HL-60 (cell line): ENCODE data around the gene STUM.

ENCODE experiments used
- POLR2AphosphoS5 ChIP-seq: IDR thresholded peaks from 2 replicates; pipeline ENCODE4 v1.6.1; 2012; ENCODE audit warnings: low read depth
- TF ChIP-seq, protein P1 (sequence below): IDR thresholded peaks from one replicate; pipeline ENCODE4 v1.5.1; 2011; ENCODE audit warnings: low read length, control low read depth, inconsistent platforms; ENCODE audit not compliant: insufficient read depth

DNA sequence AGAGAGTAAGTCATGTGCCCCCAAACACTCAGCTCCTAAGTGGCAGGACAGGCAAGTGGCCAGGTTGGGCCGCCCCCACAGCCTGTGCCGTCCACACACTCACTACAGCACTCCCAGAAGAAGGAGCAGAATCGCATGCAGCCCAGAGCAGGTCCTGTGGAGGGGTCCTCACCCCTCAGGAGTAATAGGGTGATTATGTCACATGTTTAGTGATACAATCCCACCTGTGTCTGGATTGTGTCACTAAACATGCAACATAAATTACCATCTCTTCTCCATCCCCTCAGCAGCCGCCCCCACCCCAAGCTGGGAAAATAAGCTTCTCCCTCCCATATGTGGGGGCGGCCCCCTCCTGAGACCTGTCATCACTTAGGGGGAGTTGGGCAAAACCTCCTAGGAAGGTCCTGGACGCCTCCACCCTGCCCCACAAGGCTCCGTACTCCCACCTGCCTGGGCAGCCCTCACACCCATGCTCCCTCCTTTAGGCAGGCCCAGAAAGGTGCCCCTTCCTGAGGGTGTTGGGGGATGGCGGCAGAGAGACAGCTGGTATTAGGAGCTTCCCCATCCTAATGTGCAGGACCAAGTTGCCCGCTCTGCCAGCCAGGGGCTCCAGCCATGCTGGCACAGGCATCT lies 56.9 kb downstream of the STUM start:
- no peak for TF ChIP-seq POLR2AphosphoS5
- TF ChIP-seq, protein P1, sequence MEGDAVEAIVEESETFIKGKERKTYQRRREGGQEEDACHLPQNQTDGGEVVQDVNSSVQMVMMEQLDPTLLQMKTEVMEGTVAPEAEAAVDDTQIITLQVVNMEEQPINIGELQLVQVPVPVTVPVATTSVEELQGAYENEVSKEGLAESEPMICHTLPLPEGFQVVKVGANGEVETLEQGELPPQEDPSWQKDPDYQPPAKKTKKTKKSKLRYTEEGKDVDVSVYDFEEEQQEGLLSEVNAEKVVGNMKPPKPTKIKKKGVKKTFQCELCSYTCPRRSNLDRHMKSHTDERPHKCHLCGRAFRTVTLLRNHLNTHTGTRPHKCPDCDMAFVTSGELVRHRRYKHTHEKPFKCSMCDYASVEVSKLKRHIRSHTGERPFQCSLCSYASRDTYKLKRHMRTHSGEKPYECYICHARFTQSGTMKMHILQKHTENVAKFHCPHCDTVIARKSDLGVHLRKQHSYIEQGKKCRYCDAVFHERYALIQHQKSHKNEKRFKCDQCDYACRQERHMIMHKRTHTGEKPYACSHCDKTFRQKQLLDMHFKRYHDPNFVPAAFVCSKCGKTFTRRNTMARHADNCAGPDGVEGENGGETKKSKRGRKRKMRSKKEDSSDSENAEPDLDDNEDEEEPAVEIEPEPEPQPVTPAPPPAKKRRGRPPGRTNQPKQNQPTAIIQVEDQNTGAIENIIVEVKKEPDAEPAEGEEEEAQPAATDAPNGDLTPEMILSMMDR, result no peak
